ENCODE results near the gene DKC1. TPM values are rescaled to one million over a fixed set of nuclear protein-coding genes. Genes with fewer than 3 reads are reported as not detected.

Gene DKC1
- total RNA-seq, 3 donors from 2014 or later: 23.2 to 41.0 (median 40.5) TPM

DNA sequence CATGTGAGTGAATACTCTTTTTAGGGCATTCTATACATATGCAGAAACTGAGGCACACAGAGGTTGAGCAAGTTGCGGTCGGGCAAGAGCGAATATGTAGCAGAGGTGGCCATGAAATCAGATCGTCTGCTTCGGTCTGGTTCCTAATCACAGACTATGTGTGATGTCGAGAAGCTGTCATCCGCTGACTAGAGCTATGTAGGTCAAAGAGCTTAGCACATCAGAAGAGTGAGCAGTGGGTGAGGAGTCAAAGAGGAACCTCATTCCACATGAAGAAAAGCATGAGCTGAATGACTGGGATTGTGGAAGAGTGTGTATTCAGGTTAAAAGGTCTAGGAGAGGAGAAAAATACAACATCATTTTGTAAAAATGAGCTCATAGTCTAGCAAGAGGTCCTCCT lies 30.8 kb upstream of the DKC1 start:
- intact Hi-C loops (cut with DNase I; ENCODE audit: low total_unique reads): no loop called here

DNA sequence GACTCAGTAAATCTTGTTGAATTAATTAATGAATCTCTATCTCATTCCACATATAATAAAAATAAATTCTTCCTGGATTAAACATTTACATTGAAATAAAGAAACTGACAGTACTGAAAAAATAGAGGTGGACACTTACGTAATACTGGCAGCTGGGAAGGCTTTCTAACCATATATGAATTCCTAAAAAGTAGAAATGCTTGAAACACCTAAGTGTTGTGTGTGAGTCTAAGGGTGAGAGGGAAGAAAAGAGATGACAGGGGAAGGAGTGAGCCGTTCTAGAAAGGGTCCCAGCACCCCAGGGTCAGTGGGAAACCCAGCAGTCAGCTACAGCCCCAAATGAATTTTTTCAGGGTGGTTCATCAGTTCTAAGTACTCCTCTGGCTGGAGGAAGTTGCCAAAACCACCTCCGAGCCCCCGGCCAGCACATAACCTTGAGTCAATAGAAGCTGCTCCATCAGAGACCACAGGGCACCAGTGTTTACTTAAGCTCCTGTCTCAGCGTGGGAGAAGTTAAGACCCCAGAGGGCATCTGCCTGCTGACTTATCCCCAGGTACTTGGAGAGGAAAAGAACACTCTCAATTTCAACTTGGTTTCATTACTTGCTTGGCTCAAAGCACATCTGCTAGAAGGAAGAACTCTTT lies 30.1 kb upstream of the DKC1 start:
- TF ChIP-seq, protein P1, sequence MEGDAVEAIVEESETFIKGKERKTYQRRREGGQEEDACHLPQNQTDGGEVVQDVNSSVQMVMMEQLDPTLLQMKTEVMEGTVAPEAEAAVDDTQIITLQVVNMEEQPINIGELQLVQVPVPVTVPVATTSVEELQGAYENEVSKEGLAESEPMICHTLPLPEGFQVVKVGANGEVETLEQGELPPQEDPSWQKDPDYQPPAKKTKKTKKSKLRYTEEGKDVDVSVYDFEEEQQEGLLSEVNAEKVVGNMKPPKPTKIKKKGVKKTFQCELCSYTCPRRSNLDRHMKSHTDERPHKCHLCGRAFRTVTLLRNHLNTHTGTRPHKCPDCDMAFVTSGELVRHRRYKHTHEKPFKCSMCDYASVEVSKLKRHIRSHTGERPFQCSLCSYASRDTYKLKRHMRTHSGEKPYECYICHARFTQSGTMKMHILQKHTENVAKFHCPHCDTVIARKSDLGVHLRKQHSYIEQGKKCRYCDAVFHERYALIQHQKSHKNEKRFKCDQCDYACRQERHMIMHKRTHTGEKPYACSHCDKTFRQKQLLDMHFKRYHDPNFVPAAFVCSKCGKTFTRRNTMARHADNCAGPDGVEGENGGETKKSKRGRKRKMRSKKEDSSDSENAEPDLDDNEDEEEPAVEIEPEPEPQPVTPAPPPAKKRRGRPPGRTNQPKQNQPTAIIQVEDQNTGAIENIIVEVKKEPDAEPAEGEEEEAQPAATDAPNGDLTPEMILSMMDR (IDR thresholded peaks at IDR 0.05): no peak
- no peak for TF ChIP-seq POLR2A (IDR thresholded peaks at IDR 0.05)
- no peaks in the 10 kb centered on the region for H3K4me1 ChIP-seq
- intact Hi-C loops (cut with DNase I; ENCODE audit: low total_unique reads): no loop called here
- no peaks in the 10 kb centered on the region for H3K9me3 ChIP-seq
- H3K4me3 ChIP-seq: no peak overlapping the region
- peaks cover 0 to 7% of the 10 kb centered on the region in 2 donors for H3K27me3 ChIP-seq
- H3K36me3 ChIP-seq: no peaks in the 10 kb centered on the region
- DNase-seq (ENCODE audit: low spot score in 2 of 2): no peak
- peak overlapping the region; percentile 17 to 74 for H3K27ac ChIP-seq

More for the DNA sequence above, 30.8 kb upstream of the DKC1 start:
- DNase-seq (ENCODE audit: low spot score in 2 of 2): no peak
- H3K4me1 ChIP-seq: no peaks in the 10 kb centered on the region
- H3K4me3 ChIP-seq: no peak overlapping the region
- peak overlapping the region in 1 of 2 donors; percentile 84 for H3K27ac ChIP-seq
- H3K9me3 ChIP-seq: no peaks in the 10 kb centered on the region
- TF ChIP-seq, protein P1 (IDR thresholded peaks at IDR 0.05): no peak
- peaks cover 0 to 7% of the 10 kb centered on the region in 2 donors for H3K27me3 ChIP-seq
- H3K36me3 ChIP-seq: no peaks in the 10 kb centered on the region

DNA sequence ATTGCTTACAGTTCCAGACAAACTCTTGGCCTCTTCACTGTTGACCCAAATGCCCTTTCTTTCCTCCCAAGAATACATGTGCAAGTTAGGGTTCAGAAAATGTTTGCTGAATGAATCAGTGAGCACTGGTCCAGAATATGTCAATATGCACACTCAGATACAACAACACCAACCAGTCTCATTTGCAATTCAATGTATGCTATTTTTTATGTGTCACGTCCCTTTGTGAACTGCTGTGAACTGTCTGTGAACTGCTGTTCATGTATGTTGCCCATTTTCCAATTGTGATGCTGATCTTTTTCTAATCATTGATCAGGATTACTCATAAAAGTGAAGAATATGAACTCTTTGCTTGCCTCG lies 29.6 kb upstream of the DKC1 start:
- H3K9me3 ChIP-seq: no peaks in the 10 kb centered on the region
- TF ChIP-seq POLR2A (IDR thresholded peaks at IDR 0.05) (no peak), POLR2AphosphoS5 (IDR thresholded peaks at IDR 0.05) (no peak)
- TF ChIP-seq, protein P1 (IDR thresholded peaks at IDR 0.05): no peak
- no peak for DNase-seq (ENCODE audit: low spot score in 2 of 2)
- intact Hi-C loops (cut with DNase I; ENCODE audit: low total_unique reads): no loop called here
- peaks cover 0 to 7% of the 10 kb centered on the region in 2 donors for H3K27me3 ChIP-seq
- H3K4me1 ChIP-seq: no peaks in the 10 kb centered on the region
- H3K4me3 ChIP-seq: no peak overlapping the region
- no peaks in the 10 kb centered on the region for H3K36me3 ChIP-seq
- peak overlapping the region; percentile 71 to 74 for H3K27ac ChIP-seq

DNA sequence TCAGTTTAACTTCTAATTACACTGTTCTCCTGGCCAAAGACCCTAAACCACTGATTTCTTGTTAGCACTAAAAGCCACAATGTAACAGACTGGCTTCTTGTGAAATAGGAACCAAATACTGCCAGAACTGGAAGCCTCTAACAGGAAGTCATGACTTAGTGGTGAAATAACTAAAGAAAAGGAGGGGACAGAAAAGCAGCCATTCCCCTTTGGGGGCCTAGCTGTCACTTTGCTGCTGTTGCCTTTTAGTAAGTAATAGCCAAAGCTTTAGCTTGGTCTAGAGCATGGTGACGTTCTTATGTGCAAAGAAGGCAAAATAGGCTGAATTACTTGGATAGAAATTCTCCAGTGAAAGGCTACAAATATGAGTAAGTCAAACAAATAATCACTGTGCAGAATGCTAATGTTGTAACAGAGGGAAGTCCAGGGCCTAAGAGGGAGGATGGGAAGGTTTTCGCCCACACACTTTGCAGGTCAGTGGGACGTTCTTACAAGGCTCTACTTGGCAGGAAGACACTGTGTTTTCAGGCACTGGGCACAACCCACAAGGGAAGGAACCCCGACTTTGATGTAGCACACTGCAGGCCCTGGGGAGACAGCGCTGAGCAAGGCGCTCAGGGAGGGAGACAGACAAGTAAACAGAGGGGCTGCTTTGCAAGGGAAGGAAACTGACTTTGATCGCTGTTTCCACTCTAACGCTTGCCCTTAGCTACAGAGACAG lies 28.4 kb upstream of the DKC1 start:
- peak in 1 of 2 donors; percentile 40 for DNase-seq (ENCODE audit: low spot score in 2 of 2)
- Histone ChIP-seq H3K36me3 (no peaks in the 10 kb centered on the region), H3K4me1 (no peaks in the 10 kb centered on the region), H3K9me3 (no peaks in the 10 kb centered on the region), H3K27ac (peak overlapping the region; percentile 71 to 89), H3K4me3 (no peak overlapping the region), H3K27me3 (peaks cover 0 to 7% of the 10 kb centered on the region in 2 donors)
- TF ChIP-seq POLR2AphosphoS5 (IDR thresholded peaks at IDR 0.05) (no peak), POLR2A (IDR thresholded peaks at IDR 0.05) (no peak)
- TF ChIP-seq, protein P1 (IDR thresholded peaks at IDR 0.05): no peak
- intact Hi-C loops (cut with DNase I; ENCODE audit: low total_unique reads): no loop called here

DNA sequence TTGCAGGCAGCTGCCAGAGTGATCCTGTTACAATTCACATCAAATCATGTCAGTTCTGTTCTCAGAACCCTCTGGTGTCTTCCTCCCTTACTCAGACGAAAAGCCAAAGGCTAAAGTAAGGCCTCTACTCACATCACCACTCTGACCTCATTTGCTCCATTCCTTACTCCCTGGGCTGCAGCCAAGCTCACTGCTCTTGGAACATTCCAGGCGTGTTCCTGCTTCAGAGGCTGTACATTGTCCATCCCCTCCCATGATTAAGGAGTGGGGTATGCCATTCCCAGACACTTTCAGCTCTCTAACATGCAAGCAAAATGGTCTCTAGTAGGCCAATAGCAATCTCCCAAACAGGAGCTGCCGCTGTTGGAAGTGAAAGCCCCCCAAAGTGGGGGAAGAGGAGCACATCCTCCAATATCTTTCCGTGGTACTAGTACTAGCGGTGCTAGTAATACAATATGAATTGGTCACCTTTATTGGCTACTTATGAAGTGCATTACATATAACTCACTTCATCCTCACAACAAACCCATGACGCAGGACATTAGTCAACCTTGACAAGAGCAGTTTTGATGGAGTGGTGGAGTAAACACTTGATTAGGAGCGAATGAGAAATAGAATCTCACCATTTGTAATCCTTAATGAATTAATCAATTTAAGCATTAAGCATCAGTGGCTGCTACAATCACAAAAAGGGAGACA lies 26.8 kb upstream of the DKC1 start:
- no peak for DNase-seq (ENCODE audit: low spot score in 2 of 2)
- peaks cover 0 to 10% of the 10 kb centered on the region in 2 donors for H3K27me3 ChIP-seq
- no peaks in the 10 kb centered on the region for H3K4me1 ChIP-seq
- TF ChIP-seq POLR2AphosphoS5 (IDR thresholded peaks at IDR 0.05) (no peak), POLR2A (IDR thresholded peaks at IDR 0.05) (no peak)
- TF ChIP-seq, protein P1 (IDR thresholded peaks at IDR 0.05): no peak
- peak overlapping the region in 1 of 2 donors; percentile 69 for H3K27ac ChIP-seq
- H3K9me3 ChIP-seq: no peaks in the 10 kb centered on the region
- no peaks in the 10 kb centered on the region for H3K36me3 ChIP-seq
- intact Hi-C loops (cut with DNase I; ENCODE audit: low total_unique reads): no loop called here
- H3K4me3 ChIP-seq: no peak overlapping the region

Measured in breast epithelium (tissue), 4 donors.